SU-DHL-6 (cell line): ENCODE data around the gene SIGLEC8.

ENCODE experiments used
- H2AFZ ChIP-seq: fragments of 200-600 bp; sonication (generic); 2 replicates; pipeline ENCODE4 v1.6.1; 2014; ENCODE audit warnings: low read depth, mild to moderate bottlenecking, moderate library complexity, mixed read lengths, antibody characterized with exemption, low read length; ENCODE audit not compliant: severe bottlenecking
- H3F3A ChIP-seq: fragments of 200-600 bp; shearing (Covaris generic); 2 replicates; pipeline ENCODE4 v1.6.0; 2016; ENCODE audit warnings: antibody characterized with exemption, mild to moderate bottlenecking; ENCODE audit not compliant: insufficient read depth
- H3K27ac ChIP-seq: fragments of 200-600 bp; sonication (generic); 2 replicates; pipeline ENCODE4 v1.5.1; 2016; ENCODE audit warnings: low read depth, mild to moderate bottlenecking, low read length, moderate library complexity, mixed read lengths
- H3K27me3 ChIP-seq: fragments of 200-600 bp; sonication (generic), shearing (Covaris generic); 2 replicates; pipeline ENCODE4 v1.6.0; 2014; ENCODE audit warnings: mild to moderate bottlenecking, low read length
- H3K36me3 ChIP-seq: fragments of 200-600 bp; sonication (generic); 2 replicates; pipeline ENCODE4 v1.6.1; 2014; ENCODE audit warnings: mild to moderate bottlenecking, low read length, mixed read lengths
- H3K4me2 ChIP-seq: fragments of 300-600, 200-600 bp; shearing (Covaris generic), sonication (generic); 2 replicates; pipeline ENCODE4 v1.6.0; 2014; ENCODE audit warnings: low read length, low read depth, mild to moderate bottlenecking; ENCODE audit not compliant: poor library complexity, severe bottlenecking
- H3K4me3 ChIP-seq: fragments of 200-600 bp; sonication (generic); 2 replicates; pipeline ENCODE4 v1.5.1; 2014; ENCODE audit warnings: antibody characterized with exemption, low read length, mild to moderate bottlenecking, mixed read lengths; ENCODE audit not compliant: insufficient read depth, poor library complexity, severe bottlenecking
- H3K79me2 ChIP-seq: fragments of 200-600 bp; sonication (generic); 2 replicates; pipeline ENCODE4 v1.6.1; 2014; ENCODE audit warnings: mild to moderate bottlenecking, low read length, moderate library complexity; ENCODE audit not compliant: insufficient read depth
- H3K9ac ChIP-seq: fragments of 200-600 bp; sonication (generic); 2 replicates; pipeline ENCODE4 v1.7.0; 2014; ENCODE audit warnings: mild to moderate bottlenecking, low read length
- H3K9me2 ChIP-seq: fragments of 200-600 bp; sonication (generic); replicated peaks from 2 replicates; pipeline ENCODE4 v1.6.1; 2014; ENCODE audit warnings: low read length; ENCODE audit not compliant: insufficient read depth
- H3K9me3 ChIP-seq: fragments of 200-600 bp; sonication (generic); 2 replicates; pipeline ENCODE4 v1.6.1; 2014; ENCODE audit warnings: low read length, mixed read lengths; ENCODE audit not compliant: insufficient read depth
- H4K20me1 ChIP-seq: fragments of 200-600 bp; sonication (generic); 2 replicates; pipeline ENCODE4 v1.6.1; 2014; ENCODE audit warnings: low read depth, mild to moderate bottlenecking, antibody characterized with exemption, low read length, moderate library complexity, mixed read lengths
- EZH2phosphoT487 ChIP-seq: fragments of 200-600 bp; sonication (generic), shearing (Covaris generic); conservative IDR thresholded peaks from 2 replicates; pipeline ENCODE4 v1.6.1; 2018; ENCODE audit warnings: mild to moderate bottlenecking, antibody characterized with exemption, low read length, moderate library complexity, mixed read lengths
- TF ChIP-seq, protein P1 (sequence below): fragments of 200-600 bp; sonication (generic); IDR thresholded peaks from one replicate; pipeline ENCODE4 v1.5.1; 2017; ENCODE audit warnings: antibody characterized with exemption, mild to moderate bottlenecking, low read length, moderate library complexity; ENCODE audit not compliant: insufficient read depth, poor library complexity, severe bottlenecking

Gene SIGLEC8

DNA sequence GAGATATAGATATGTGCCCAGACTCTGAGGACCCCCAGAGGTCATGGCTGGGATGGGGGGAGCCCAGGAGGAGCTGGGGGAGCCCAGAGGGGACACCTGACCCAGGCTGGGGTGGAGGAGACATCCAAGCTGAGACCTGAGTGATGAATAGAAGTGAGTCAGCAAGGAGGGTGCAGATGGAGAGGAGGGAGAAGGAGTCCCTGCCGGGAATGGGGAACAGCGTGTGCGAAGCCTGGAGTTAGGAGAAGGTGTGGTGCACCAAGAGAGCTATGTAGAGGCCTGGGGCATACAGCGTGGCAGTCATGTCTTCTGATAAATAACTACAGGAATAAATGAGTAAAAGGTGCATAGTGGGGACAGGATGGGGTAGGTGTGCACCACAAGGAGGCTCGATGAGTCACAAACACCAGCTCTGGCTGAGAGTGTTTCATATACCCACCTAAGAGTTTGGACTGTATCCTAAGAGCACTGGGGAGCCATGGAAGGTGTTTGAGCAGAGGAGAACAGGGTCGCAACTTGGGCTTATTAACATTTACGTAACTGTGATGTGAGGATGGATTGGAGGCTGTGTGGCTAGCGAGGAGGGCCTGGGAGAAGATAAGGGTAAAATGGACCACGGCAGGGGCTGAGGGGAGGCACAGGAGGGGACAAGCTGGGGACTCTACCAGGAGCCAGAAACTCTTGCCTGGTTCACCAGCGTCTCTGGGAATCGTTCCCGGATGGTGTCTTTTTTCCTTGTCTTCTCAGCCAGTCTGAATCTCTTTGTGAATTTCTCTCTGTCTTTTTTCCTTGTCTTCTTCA, 21.5 kb upstream of the SIGLEC8 start:
- no peaks in the 10 kb centered on the region for H3F3A ChIP-seq
- H3K27ac ChIP-seq = no peak overlapping the region
- H3K27me3 ChIP-seq = no peaks in the 10 kb centered on the region
- no peak overlapping the region for H2AFZ ChIP-seq
- TF ChIP-seq EZH2phosphoT487 = no peak
- TF ChIP-seq, protein P1, sequence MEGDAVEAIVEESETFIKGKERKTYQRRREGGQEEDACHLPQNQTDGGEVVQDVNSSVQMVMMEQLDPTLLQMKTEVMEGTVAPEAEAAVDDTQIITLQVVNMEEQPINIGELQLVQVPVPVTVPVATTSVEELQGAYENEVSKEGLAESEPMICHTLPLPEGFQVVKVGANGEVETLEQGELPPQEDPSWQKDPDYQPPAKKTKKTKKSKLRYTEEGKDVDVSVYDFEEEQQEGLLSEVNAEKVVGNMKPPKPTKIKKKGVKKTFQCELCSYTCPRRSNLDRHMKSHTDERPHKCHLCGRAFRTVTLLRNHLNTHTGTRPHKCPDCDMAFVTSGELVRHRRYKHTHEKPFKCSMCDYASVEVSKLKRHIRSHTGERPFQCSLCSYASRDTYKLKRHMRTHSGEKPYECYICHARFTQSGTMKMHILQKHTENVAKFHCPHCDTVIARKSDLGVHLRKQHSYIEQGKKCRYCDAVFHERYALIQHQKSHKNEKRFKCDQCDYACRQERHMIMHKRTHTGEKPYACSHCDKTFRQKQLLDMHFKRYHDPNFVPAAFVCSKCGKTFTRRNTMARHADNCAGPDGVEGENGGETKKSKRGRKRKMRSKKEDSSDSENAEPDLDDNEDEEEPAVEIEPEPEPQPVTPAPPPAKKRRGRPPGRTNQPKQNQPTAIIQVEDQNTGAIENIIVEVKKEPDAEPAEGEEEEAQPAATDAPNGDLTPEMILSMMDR = no peak
- H3K79me2 ChIP-seq = no peaks in the 10 kb centered on the region
- H3K4me3 ChIP-seq = no peak overlapping the region
- H3K9me2 ChIP-seq = no peaks in the 10 kb centered on the region
- no peak overlapping the region for H3K4me2 ChIP-seq
- H3K9me3 ChIP-seq = no peaks in the 10 kb centered on the region
- H4K20me1 ChIP-seq = no peaks in the 10 kb centered on the region
- no peak overlapping the region for H3K9ac ChIP-seq
- H3K36me3 ChIP-seq = no peaks in the 10 kb centered on the region

DNA sequence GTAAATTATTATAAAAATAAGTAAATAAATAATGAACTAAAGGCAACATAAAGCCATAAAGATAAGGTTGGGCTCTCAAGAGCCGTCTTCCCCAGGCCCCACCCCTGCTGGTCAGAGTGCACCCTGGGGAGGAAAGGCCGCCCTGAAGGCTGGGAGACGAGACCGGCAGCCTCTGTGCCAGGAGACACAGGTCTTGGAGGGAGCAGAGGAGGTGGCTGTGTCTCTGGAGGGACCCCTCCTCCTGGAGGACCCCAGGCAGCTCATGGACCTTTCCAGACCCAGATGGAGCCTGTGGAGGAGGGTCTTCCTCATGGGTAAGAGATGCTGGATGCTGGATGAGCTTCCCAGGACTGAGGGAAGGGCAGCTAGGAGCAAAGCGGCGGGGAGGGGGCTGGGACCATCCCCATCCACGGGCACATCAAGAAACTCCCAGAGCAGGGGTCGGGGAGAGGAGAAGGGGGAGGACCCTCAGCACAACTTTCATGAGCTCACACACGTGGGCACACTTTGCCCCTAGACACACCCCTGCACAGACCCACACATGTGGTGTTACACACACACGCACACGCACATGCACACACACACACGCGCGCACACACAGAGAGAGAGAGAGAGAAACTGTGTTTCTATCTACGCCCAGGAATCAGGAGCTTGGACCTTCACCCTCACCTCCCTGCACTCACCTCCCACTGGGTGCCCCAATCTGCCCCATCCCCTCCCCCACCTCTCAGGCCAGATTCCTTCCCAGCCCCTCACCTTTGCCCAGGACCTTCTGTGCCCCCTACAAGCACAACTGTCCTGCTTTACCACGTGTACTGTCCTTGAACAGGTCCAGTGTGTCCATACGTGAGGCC, 20.4 kb upstream of the SIGLEC8 start, which contains the start of gene CEACAM18:
TSS of gene CEACAM18 (plus strand) at position 159 of the 854 bp plus-strand sequence.
- H3K27ac ChIP-seq = no peak within 1 kb of the TSS
- no peak within 1 kb of the TSS for H2AFZ ChIP-seq
- H3K4me2 ChIP-seq = no peak within 1 kb of the TSS
- H3K79me2 ChIP-seq = no peaks in the 10 kb centered on the region
- no peak within 1 kb of the TSS for H3K4me3 ChIP-seq
- H3K36me3 ChIP-seq = no peaks in the 10 kb centered on the region
- H4K20me1 ChIP-seq = no peaks in the 10 kb centered on the region
- no peaks in the 10 kb centered on the region for H3K27me3 ChIP-seq
- H3K9ac ChIP-seq = no peak within 1 kb of the TSS
- H3K9me3 ChIP-seq = no peaks in the 10 kb centered on the region
- no peaks in the 10 kb centered on the region for H3F3A ChIP-seq
- H3K9me2 ChIP-seq = no peaks in the 10 kb centered on the region
- TF ChIP-seq EZH2phosphoT487 = no peak
- TF ChIP-seq, protein P1 = no peak

DNA sequence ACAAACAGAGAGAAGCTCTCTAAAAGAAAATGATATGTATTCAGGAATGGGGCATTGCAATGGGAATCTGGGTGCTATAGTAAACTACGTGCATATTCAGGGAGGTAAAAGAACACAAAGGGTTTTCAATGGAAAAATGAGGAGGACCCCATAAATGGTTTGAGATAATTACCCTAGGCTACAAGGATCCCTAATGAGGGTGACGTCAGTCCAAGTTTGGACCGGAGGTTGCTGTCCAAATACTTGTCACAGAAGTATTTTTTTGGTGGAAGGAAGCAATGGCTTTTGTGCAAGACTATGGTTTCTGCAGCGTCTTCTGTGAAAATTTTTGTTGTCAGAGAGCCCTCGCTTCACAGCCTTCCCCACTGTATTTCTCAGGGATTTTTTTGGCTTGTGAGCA, 19.1 kb upstream of the SIGLEC8 start:
- Histone ChIP-seq H3F3A (no peaks in the 10 kb centered on the region), H3K9ac (no peak overlapping the region), H3K27ac (no peak overlapping the region), H3K27me3 (no peaks in the 10 kb centered on the region), H3K9me3 (no peaks in the 10 kb centered on the region), H3K4me3 (no peak overlapping the region), H3K79me2 (no peaks in the 10 kb centered on the region), H3K36me3 (no peaks in the 10 kb centered on the region), H4K20me1 (no peaks in the 10 kb centered on the region), H3K4me2 (no peak overlapping the region), H2AFZ (no peak overlapping the region), H3K9me2 (no peaks in the 10 kb centered on the region)
- no peak for TF ChIP-seq EZH2phosphoT487
- TF ChIP-seq, protein P1 = no peak
